ENCODE data around the gene TCAF1. TPM values are rescaled to one million over a fixed set of nuclear protein-coding genes. Genes with fewer than 3 reads are reported as not detected.

TCAF1 gene
- total RNA-seq, 1 experiment from 2014 or later, result 1.0 TPM

DNA sequence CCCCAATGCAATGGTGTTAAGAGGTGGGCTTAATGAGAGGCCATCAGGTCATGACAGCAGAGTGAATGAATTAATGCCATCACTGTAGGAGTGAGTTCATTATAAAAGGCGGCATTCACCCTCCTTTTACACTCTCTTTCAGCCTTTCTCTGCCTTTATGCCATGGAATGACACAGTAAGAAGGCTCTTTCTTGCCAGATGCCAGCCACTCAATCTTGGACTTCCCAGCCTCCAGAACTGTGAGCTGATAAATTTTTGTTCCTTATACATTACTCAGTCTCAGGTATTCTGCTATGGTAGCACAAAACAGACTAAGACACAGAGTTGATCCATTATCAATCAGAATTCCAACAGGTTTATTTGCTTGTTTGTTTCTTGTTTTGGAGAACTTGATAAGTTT, 3.2 kb downstream of the TCAF1 start:
- Histone ChIP-seq H3K9me3 (ENCODE audit: low read length) (no peaks in the 10 kb centered on the region), H3K9ac (ENCODE audit: low read length) (no peak overlapping the region), H3K36me3 (ENCODE audit: insufficient read depth, low read length) (no peaks in the 10 kb centered on the region), H4K20me1 (ENCODE audit: insufficient read depth, low read depth, low read length) (no peaks in the 10 kb centered on the region), H3K9me2 (replicated peaks; ENCODE audit: insufficient read depth, low read length) (no peaks in the 10 kb centered on the region), H3K27me3 (ENCODE audit: low read length) (no peaks in the 10 kb centered on the region), H3K27ac (ENCODE audit: low read length) (no peak overlapping the region), H3K79me2 (ENCODE audit: low read length) (no peaks in the 10 kb centered on the region), H2AFZ (ENCODE audit: low read length) (no peak overlapping the region), H3K4me2 (ENCODE audit: low read depth, low read length, poor library complexity, severe bottlenecking) (no peak overlapping the region), H3K4me1 (ENCODE audit: low read length) (peaks cover 5% of the 10 kb centered on the region), H3K4me3 (ENCODE audit: low read length) (no peak overlapping the region)
- no peak for DNase-seq

DNA sequence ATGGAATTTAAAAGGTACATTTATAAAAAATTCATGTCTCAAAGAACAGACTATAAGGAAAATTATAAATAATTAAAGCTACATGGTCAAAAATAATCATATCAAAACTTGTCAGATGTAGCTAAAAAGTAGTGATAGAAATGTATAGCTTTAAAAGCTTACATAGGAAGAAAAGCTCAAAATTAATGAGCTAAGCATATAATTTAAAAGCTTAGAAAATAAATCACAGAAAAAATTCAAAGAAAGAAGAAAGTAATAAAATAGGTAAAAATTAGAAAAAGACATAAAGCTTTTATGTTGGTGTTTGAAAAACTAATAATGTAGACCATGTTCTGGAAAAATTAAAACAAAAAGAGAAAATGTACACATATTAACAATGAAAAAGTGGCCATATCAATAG, 5.3 kb downstream of the TCAF1 start:
- Histone ChIP-seq H3K9ac (ENCODE audit: low read length) (no peak overlapping the region), H3K4me1 (ENCODE audit: low read length) (peaks cover 5% of the 10 kb centered on the region), H3K27me3 (ENCODE audit: low read length) (no peaks in the 10 kb centered on the region), H3K27ac (ENCODE audit: low read length) (no peak overlapping the region), H4K20me1 (ENCODE audit: insufficient read depth, low read depth, low read length) (0 out of 2 replicates have a peak, but pooled peaks cover 2% of the 10 kb centered on the region), H3K4me3 (ENCODE audit: low read length) (no peak overlapping the region), H3K79me2 (ENCODE audit: low read length) (no peaks in the 10 kb centered on the region), H3K36me3 (ENCODE audit: insufficient read depth, low read length) (no peaks in the 10 kb centered on the region), H3K9me3 (ENCODE audit: low read length) (no peaks in the 10 kb centered on the region), H2AFZ (ENCODE audit: low read length) (no peak overlapping the region), H3K4me2 (ENCODE audit: low read depth, low read length, poor library complexity, severe bottlenecking) (no peak overlapping the region), H3K9me2 (replicated peaks; ENCODE audit: insufficient read depth, low read length) (no peaks in the 10 kb centered on the region)
- no peak for DNase-seq

DNA sequence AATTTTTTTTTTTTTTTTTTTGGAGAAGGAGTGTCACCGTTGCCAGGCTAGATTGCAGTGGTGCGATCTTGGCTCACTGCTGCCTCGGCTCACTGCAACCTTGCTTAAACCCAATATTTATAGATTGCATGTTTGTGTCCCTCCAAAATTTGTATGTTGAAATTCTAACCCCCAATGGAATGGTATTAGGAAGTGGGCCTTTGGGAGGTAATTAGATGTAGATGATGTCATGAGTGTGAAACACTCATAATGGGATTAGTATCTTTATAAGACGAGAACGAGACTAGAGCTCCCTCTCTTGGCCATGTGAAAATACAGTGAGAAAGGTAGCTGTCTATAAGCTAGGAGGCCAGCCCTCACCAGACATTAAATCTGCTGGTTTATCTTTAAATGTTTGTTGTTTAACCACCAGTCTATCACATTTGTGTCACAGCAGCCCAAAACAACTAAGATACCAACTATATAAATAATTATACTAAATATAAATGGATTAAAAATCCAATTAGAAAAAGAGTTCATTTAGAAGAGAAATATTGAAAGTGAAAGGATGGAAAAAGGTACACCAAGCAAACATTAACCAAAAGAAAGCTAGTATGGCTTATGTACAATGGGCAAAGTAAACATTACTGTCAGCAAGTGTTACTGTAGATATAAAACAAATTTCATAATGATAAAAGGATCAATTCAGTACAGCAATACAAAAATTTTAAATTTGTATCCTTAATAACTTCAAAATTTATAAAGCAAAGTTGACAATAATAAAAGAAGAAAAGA, 9.3 kb downstream of the TCAF1 start:
- H4K20me1 ChIP-seq (ENCODE audit: insufficient read depth, low read depth, low read length), result 0 out of 2 replicates have a peak, but pooled peaks cover 4% of the 10 kb centered on the region
- H3K9me3 ChIP-seq (ENCODE audit: low read length), result no peaks in the 10 kb centered on the region
- no peak overlapping the region for H2AFZ ChIP-seq (ENCODE audit: low read length)
- H3K4me3 ChIP-seq (ENCODE audit: low read length), result no peak overlapping the region
- no peaks in the 10 kb centered on the region for H3K9me2 ChIP-seq (replicated peaks; ENCODE audit: insufficient read depth, low read length)
- H3K9ac ChIP-seq (ENCODE audit: low read length), result no peak overlapping the region
- no peak overlapping the region for H3K27ac ChIP-seq (ENCODE audit: low read length)
- H3K4me1 ChIP-seq (ENCODE audit: low read length), result no peaks in the 10 kb centered on the region
- no peaks in the 10 kb centered on the region for H3K79me2 ChIP-seq (ENCODE audit: low read length)
- DNase-seq, result peak; percentile 83
- no peak overlapping the region for H3K4me2 ChIP-seq (ENCODE audit: low read depth, low read length, poor library complexity, severe bottlenecking)
- H3K36me3 ChIP-seq (ENCODE audit: insufficient read depth, low read length), result no peaks in the 10 kb centered on the region
- H3K27me3 ChIP-seq (ENCODE audit: low read length), result no peaks in the 10 kb centered on the region

DNA sequence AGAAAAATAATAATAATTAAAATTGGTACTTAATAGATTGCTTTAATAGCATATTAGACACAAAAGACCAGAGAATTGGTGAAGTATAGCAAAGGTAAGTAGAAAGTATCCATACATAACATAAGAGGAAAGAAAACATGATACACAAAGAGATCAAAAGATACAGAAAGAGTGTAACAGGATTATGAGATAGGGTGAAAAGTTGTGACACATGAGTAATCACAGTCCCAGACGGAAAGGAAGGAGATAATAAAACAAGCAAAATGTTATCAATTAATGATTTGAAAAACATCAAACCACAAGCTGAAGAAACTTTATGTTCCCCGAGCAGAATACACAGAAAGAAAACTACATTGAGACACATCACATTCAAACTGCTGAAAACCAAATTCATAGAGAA, 10.5 kb downstream of the TCAF1 start:
- H3K36me3 ChIP-seq (ENCODE audit: insufficient read depth, low read length), result no peaks in the 10 kb centered on the region
- H3K9me3 ChIP-seq (ENCODE audit: low read length), result no peaks in the 10 kb centered on the region
- H3K27ac ChIP-seq (ENCODE audit: low read length), result no peak overlapping the region
- H3K4me1 ChIP-seq (ENCODE audit: low read length), result peaks cover under 1% of the 10 kb centered on the region
- no peak overlapping the region for H3K4me3 ChIP-seq (ENCODE audit: low read length)
- H3K9ac ChIP-seq (ENCODE audit: low read length), result no peak overlapping the region
- H2AFZ ChIP-seq (ENCODE audit: low read length), result no peak overlapping the region
- DNase-seq, result no peak
- H3K79me2 ChIP-seq (ENCODE audit: low read length), result no peaks in the 10 kb centered on the region
- 0 out of 2 replicates have a peak, but pooled peaks cover 4% of the 10 kb centered on the region for H4K20me1 ChIP-seq (ENCODE audit: insufficient read depth, low read depth, low read length)
- no peaks in the 10 kb centered on the region for H3K9me2 ChIP-seq (replicated peaks; ENCODE audit: insufficient read depth, low read length)
- no peaks in the 10 kb centered on the region for H3K27me3 ChIP-seq (ENCODE audit: low read length)
- H3K4me2 ChIP-seq (ENCODE audit: low read depth, low read length, poor library complexity, severe bottlenecking), result no peak overlapping the region

DNA sequence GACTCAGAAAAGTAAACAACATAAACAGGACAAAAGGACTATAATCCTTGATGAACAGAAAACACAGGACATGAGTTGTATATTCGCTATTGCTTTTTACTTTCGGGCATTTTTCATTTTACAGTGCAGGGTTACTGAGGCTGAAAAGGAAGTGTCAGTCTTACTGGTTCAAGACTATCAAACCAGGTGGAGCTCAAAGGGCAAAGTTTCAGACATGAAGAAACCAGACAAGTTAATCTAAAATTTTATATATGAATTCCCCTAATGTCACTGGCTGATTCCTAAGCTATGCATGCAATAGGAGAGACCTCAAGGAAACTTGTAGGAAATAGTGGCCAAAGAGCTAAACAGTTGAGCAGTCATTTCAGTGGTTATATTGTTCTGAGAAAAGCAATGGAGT, 11.4 kb downstream of the TCAF1 start:
- no peak overlapping the region for H3K4me3 ChIP-seq (ENCODE audit: low read length)
- H3K27ac ChIP-seq (ENCODE audit: low read length), result no peak overlapping the region
- 0 out of 2 replicates have a peak, but pooled peaks cover 4% of the 10 kb centered on the region for H4K20me1 ChIP-seq (ENCODE audit: insufficient read depth, low read depth, low read length)
- DNase-seq, result no peak
- H2AFZ ChIP-seq (ENCODE audit: low read length), result no peak overlapping the region
- H3K79me2 ChIP-seq (ENCODE audit: low read length), result no peaks in the 10 kb centered on the region
- no peaks in the 10 kb centered on the region for H3K36me3 ChIP-seq (ENCODE audit: insufficient read depth, low read length)
- no peaks in the 10 kb centered on the region for H3K9me2 ChIP-seq (replicated peaks; ENCODE audit: insufficient read depth, low read length)
- H3K9me3 ChIP-seq (ENCODE audit: low read length), result no peaks in the 10 kb centered on the region
- H3K4me1 ChIP-seq (ENCODE audit: low read length), result peaks cover 10% of the 10 kb centered on the region
- H3K27me3 ChIP-seq (ENCODE audit: low read length), result no peaks in the 10 kb centered on the region
- no peak overlapping the region for H3K4me2 ChIP-seq (ENCODE audit: low read depth, low read length, poor library complexity, severe bottlenecking)
- H3K9ac ChIP-seq (ENCODE audit: low read length), result no peak overlapping the region

DNA sequence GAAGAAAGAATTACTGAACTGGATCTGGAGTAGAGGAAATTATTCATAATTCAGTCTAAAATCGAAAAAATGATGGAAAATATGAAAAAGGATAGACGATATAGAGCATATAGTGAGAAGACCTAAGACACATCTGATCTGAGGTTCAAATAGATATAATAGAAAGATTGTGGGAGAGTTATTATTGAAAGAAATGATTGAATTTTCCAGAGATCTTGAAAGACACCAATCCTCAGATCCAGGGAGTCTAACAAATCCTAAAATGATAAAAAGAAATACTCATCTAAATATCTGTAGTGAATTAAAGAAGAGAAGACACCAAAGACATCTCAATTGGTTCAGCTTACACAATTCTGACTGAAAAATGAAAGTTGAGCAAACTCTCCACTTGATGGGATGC, 12.9 kb downstream of the TCAF1 start:
- H2AFZ ChIP-seq (ENCODE audit: low read length), result no peak overlapping the region
- no peaks in the 10 kb centered on the region for H3K27me3 ChIP-seq (ENCODE audit: low read length)
- no peak overlapping the region for H3K27ac ChIP-seq (ENCODE audit: low read length)
- peaks cover 16% of the 10 kb centered on the region for H3K4me1 ChIP-seq (ENCODE audit: low read length)
- no peaks in the 10 kb centered on the region for H3K36me3 ChIP-seq (ENCODE audit: insufficient read depth, low read length)
- no peak for DNase-seq
- H3K9ac ChIP-seq (ENCODE audit: low read length), result no peak overlapping the region
- H3K9me3 ChIP-seq (ENCODE audit: low read length), result no peaks in the 10 kb centered on the region
- H3K79me2 ChIP-seq (ENCODE audit: low read length), result no peaks in the 10 kb centered on the region
- H3K9me2 ChIP-seq (replicated peaks; ENCODE audit: insufficient read depth, low read length), result no peaks in the 10 kb centered on the region
- 0 out of 2 replicates have a peak, but pooled peaks cover 4% of the 10 kb centered on the region for H4K20me1 ChIP-seq (ENCODE audit: insufficient read depth, low read depth, low read length)
- H3K4me3 ChIP-seq (ENCODE audit: low read length), result no peak overlapping the region
- no peak overlapping the region for H3K4me2 ChIP-seq (ENCODE audit: low read depth, low read length, poor library complexity, severe bottlenecking)

DNA sequence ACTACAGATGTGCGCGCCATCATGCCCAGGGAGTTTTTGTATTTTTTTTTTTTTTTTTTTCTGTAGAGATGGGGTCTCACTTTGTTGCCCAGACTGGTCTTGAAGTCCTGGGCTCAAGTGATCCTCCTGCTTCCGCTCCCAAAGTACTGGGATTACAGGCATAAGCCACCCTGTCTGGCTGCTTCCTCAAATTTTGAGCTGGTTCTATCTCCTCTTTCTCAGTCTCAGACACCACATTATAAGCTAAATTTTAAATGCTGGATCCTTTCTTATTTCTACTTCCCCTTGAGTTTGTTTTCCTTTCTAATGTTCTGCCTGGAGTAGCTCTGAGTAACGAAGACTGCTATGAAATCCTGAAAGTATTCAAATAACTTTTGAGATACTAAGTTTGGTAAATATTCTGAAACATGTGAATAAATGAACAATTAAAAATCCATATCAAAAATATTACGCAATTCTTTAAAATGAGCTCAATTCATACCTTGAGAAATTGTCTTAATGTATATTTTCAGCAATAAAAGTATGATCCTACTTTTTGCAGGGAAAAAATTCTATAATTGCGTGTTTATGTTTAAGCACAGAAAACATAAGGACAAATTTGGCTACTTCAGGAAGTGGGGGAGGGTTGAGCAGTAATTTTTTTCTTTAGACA, 15.0 kb downstream of the TCAF1 start:
- no peaks in the 10 kb centered on the region for H3K9me2 ChIP-seq (replicated peaks; ENCODE audit: insufficient read depth, low read length)
- 0 out of 2 replicates have a peak, but pooled peaks cover 4% of the 10 kb centered on the region for H4K20me1 ChIP-seq (ENCODE audit: insufficient read depth, low read depth, low read length)
- no peak overlapping the region for H3K27ac ChIP-seq (ENCODE audit: low read length)
- H3K36me3 ChIP-seq (ENCODE audit: insufficient read depth, low read length), result no peaks in the 10 kb centered on the region
- no peak overlapping the region for H3K4me3 ChIP-seq (ENCODE audit: low read length)
- no peak overlapping the region for H3K9ac ChIP-seq (ENCODE audit: low read length)
- H3K9me3 ChIP-seq (ENCODE audit: low read length), result no peaks in the 10 kb centered on the region
- H3K4me1 ChIP-seq (ENCODE audit: low read length), result peaks cover 16% of the 10 kb centered on the region
- H3K4me2 ChIP-seq (ENCODE audit: low read depth, low read length, poor library complexity, severe bottlenecking), result no peak overlapping the region
- H3K79me2 ChIP-seq (ENCODE audit: low read length), result no peaks in the 10 kb centered on the region
- no peak for DNase-seq
- H2AFZ ChIP-seq (ENCODE audit: low read length), result no peak overlapping the region
- no peaks in the 10 kb centered on the region for H3K27me3 ChIP-seq (ENCODE audit: low read length)

DNA sequence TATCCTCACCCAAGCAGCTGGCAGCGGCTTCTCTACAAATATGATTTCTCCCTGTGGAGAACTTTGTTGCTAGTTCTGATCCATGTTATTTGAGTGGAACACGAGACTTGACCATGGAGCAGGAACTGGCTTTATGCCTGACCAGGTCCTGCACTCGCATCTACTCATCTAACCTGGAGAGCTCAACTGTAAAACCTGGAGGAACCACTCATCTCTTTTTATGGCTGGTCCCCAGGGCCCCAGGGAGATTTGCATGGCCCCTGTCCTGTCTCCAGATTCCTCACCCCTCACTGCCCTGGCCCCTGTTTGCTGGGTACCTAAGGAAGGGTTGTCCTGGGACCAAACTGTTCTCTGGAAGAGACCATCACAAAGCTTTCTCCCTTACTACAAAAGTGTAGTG, 16.0 kb downstream of the TCAF1 start:
- Histone ChIP-seq H3K79me2 (ENCODE audit: low read length) (no peaks in the 10 kb centered on the region), H4K20me1 (ENCODE audit: insufficient read depth, low read depth, low read length) (no peaks in the 10 kb centered on the region), H3K9me2 (replicated peaks; ENCODE audit: insufficient read depth, low read length) (no peaks in the 10 kb centered on the region), H3K4me1 (ENCODE audit: low read length) (peaks cover 16% of the 10 kb centered on the region), H3K9ac (ENCODE audit: low read length) (no peak overlapping the region), H3K4me2 (ENCODE audit: low read depth, low read length, poor library complexity, severe bottlenecking) (peak overlapping the region; percentile 53), H3K4me3 (ENCODE audit: low read length) (no peak overlapping the region), H3K27ac (ENCODE audit: low read length) (no peak overlapping the region), H3K36me3 (ENCODE audit: insufficient read depth, low read length) (no peaks in the 10 kb centered on the region), H3K9me3 (ENCODE audit: low read length) (no peaks in the 10 kb centered on the region), H2AFZ (ENCODE audit: low read length) (no peak overlapping the region), H3K27me3 (ENCODE audit: low read length) (no peaks in the 10 kb centered on the region)
- DNase-seq, result peak; percentile 48

All from Karpas-422 (cell line).